ENCODE data around the gene FZD7. TPM values are rescaled to one million over a fixed set of nuclear protein-coding genes. Genes with fewer than 3 reads are reported as not detected.

Gene FZD7
- total RNA-seq: 0.16 and 0.25 TPM in 2 replicates

GRCh38 chr2:202033317-202034248, at the start of gene FZD7:
FZD7 (plus strand) TSS chr2:202033855; CDS start chr2:202034648, 793 bp downstream.

GRCh38 chr2:202072737-202073401, 39.2 kb downstream of the FZD7 start, which contains the start of gene KIAA2012:
KIAA2012 (plus strand) TSS chr2:202073255; CDS start chr2:202073628, 373 bp downstream.

Other genes starting within 250 kb of the FZD7 start
- not detected in 2 replicates for gene CDK15, start 227.3 kb upstream of the FZD7 start, total RNA-seq
- gene KIAA2012, start 39.4 kb downstream of the FZD7 start, total RNA-seq: not detected in 2 replicates
- gene SUMO1, start 204.7 kb downstream of the FZD7 start, total RNA-seq: 92.6 and 94.8 TPM in 2 replicates
- gene NOP58, start 231.9 kb downstream of the FZD7 start, total RNA-seq: 25.9 and 60.8 TPM in 2 replicates